OCI-LY7 (cell line): ENCODE measurements around the gene RAD51B.

Source experiments
- EZH2phosphoT487 ChIP-seq: fragments of 200-600 bp; sonication (generic); IDR thresholded peaks from 2 replicates; pipeline ENCODE4 v1.6.1; 2018; ENCODE audit warnings: low read depth, borderline replicate concordance, mild to moderate bottlenecking, mixed run types, antibody characterized with exemption, low read length, moderate library complexity, mixed read lengths
- TF ChIP-seq, protein P1 (sequence below): fragments of 200-600 bp; sonication (generic); conservative IDR thresholded peaks from 2 replicates; pipeline ENCODE4 v1.5.1; 2014; ENCODE audit warnings: mild to moderate bottlenecking, antibody characterized with exemption, low read length, moderate library complexity, mixed read lengths

GRCh38 chr14:68398370-68398769 is 578.8 kb downstream of the RAD51B start:
- TF ChIP-seq, protein P1, sequence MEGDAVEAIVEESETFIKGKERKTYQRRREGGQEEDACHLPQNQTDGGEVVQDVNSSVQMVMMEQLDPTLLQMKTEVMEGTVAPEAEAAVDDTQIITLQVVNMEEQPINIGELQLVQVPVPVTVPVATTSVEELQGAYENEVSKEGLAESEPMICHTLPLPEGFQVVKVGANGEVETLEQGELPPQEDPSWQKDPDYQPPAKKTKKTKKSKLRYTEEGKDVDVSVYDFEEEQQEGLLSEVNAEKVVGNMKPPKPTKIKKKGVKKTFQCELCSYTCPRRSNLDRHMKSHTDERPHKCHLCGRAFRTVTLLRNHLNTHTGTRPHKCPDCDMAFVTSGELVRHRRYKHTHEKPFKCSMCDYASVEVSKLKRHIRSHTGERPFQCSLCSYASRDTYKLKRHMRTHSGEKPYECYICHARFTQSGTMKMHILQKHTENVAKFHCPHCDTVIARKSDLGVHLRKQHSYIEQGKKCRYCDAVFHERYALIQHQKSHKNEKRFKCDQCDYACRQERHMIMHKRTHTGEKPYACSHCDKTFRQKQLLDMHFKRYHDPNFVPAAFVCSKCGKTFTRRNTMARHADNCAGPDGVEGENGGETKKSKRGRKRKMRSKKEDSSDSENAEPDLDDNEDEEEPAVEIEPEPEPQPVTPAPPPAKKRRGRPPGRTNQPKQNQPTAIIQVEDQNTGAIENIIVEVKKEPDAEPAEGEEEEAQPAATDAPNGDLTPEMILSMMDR, result no peak
- TF ChIP-seq EZH2phosphoT487, result no peak
